ENCODE measurements around the gene CASZ1. TPM values are rescaled to one million over a fixed set of nuclear protein-coding genes. Genes with fewer than 3 reads are reported as not detected.

Gene CASZ1
- total and polyA plus RNA-seq, 2 experiments from 2014 or later = 3.6 to 6.9 TPM

- Histone ChIP-seq H3K9me3 (ENCODE audit: low read depth) (no peaks in the 10 kb centered on the region), H3K79me2 (peaks cover 5% of the 10 kb centered on the region), H3K27me3 (peaks cover 12% of the 10 kb centered on the region), H3K4me2 (no peak overlapping the region), H3K4me1 (ENCODE audit: insufficient read depth) (peaks cover 12% of the 10 kb centered on the region), H3K27ac (no peak overlapping the region), H2AFZ (no peak overlapping the region), H4K20me1 (ENCODE audit: insufficient read depth, poor library complexity, severe bottlenecking) (no peaks in the 10 kb centered on the region), H3K4me3 (no peak overlapping the region), H3K36me3 (replicated peaks; ENCODE audit: insufficient read depth, low read depth) (no peaks in the 10 kb centered on the region), H3K9me2 (replicated peaks; ENCODE audit: insufficient read depth) (no peaks in the 10 kb centered on the region)
- 62% methylated on average over 11 of the region's 11 CpGs for WGBS (ENCODE audit: low lambda C conversion rate, missing lambda C conversion rate)
- TF ChIP-seq CTCF (IDR thresholded peaks at IDR 0.05; ENCODE audit: poor library complexity) (peak; percentile 15), EZH2phosphoT487 (IDR thresholded peaks at IDR 0.05; ENCODE audit: low read depth, severe bottlenecking, unreplicated experiment) (no peak)
- peak; percentile 32 for DNase-seq (ENCODE audit: low spot score)
Observed at GRCh38 chr1:10788592-10789006, 7.8 kb downstream of the CASZ1 start.

DNA sequence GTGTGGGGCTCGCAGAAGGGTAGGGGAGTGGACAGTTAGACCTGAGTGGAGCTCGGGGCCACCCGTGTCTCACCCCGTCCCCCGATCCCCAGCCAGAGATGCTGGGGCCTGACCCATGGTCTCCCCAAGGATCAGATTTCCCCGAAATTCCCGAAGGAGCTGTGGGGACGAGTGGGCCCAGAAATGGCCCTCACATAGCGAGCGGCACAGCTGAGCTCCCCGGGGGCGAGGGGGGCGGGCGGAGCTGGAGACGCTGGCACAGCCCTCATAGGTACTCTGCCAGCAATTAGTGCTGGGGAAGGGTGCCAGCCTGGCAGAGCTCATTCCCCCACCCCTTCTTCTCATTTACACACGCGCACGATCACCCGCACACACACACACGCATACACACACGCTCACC, 9.2 kb downstream of the CASZ1 start:
- H3K9me2 ChIP-seq (replicated peaks; ENCODE audit: insufficient read depth) = no peaks in the 10 kb centered on the region
- H3K27ac ChIP-seq = no peak overlapping the region
- no peaks in the 10 kb centered on the region for H3K9me3 ChIP-seq (ENCODE audit: low read depth)
- H3K27me3 ChIP-seq = peaks cover 9% of the 10 kb centered on the region
- DNase-seq (ENCODE audit: low spot score) = no peak
- no peak overlapping the region for H2AFZ ChIP-seq
- H4K20me1 ChIP-seq (ENCODE audit: insufficient read depth, poor library complexity, severe bottlenecking) = no peaks in the 10 kb centered on the region
- H3K79me2 ChIP-seq = peaks cover 5% of the 10 kb centered on the region
- no peak overlapping the region for H3K4me2 ChIP-seq
- TF ChIP-seq EZH2 (IDR thresholded peaks at IDR 0.05; ENCODE audit: borderline replicate concordance) (no peak), CTCF (IDR thresholded peaks at IDR 0.05; ENCODE audit: poor library complexity) (no peak), EZH2phosphoT487 (IDR thresholded peaks at IDR 0.05; ENCODE audit: low read depth, severe bottlenecking, unreplicated experiment) (no peak)
- H3K36me3 ChIP-seq (replicated peaks; ENCODE audit: insufficient read depth, low read depth) = no peaks in the 10 kb centered on the region
- WGBS (ENCODE audit: low lambda C conversion rate, missing lambda C conversion rate) = 96% methylated on average over 15 of the region's 21 CpGs
- H3K4me1 ChIP-seq (ENCODE audit: insufficient read depth) = peaks cover 10% of the 10 kb centered on the region
- no peak overlapping the region for H3K4me3 ChIP-seq

GRCh38 chr1:10785728-10786638, 10.5 kb downstream of the CASZ1 start:
- WGBS (ENCODE audit: low lambda C conversion rate, missing lambda C conversion rate) = 88% methylated on average over 29 of the region's 30 CpGs
- Histone ChIP-seq H3K4me3 (no peak overlapping the region), H2AFZ (no peak overlapping the region), H3K9me3 (ENCODE audit: low read depth) (no peaks in the 10 kb centered on the region), H3K79me2 (peaks cover 5% of the 10 kb centered on the region), H3K9me2 (replicated peaks; ENCODE audit: insufficient read depth) (no peaks in the 10 kb centered on the region), H3K4me2 (no peak overlapping the region), H3K4me1 (ENCODE audit: insufficient read depth) (peaks cover 7% of the 10 kb centered on the region), H3K27me3 (peaks cover 4% of the 10 kb centered on the region), H3K36me3 (replicated peaks; ENCODE audit: insufficient read depth, low read depth) (no peaks in the 10 kb centered on the region), H3K27ac (no peak overlapping the region), H4K20me1 (ENCODE audit: insufficient read depth, poor library complexity, severe bottlenecking) (no peaks in the 10 kb centered on the region)
- no peak for TF ChIP-seq EZH2 (IDR thresholded peaks at IDR 0.05; ENCODE audit: borderline replicate concordance)
- DNase-seq (ENCODE audit: low spot score) = no peak

GRCh38 chr1:10784998-10785727, 11.3 kb downstream of the CASZ1 start:
- Histone ChIP-seq H3K9me2 (replicated peaks; ENCODE audit: insufficient read depth) (no peaks in the 10 kb centered on the region), H3K9me3 (ENCODE audit: low read depth) (no peaks in the 10 kb centered on the region), H3K4me1 (ENCODE audit: insufficient read depth) (peaks cover 7% of the 10 kb centered on the region), H3K4me2 (no peak overlapping the region), H3K36me3 (replicated peaks; ENCODE audit: insufficient read depth, low read depth) (no peaks in the 10 kb centered on the region), H3K27me3 (peaks cover 4% of the 10 kb centered on the region), H4K20me1 (ENCODE audit: insufficient read depth, poor library complexity, severe bottlenecking) (no peaks in the 10 kb centered on the region), H3K79me2 (peaks cover 5% of the 10 kb centered on the region), H2AFZ (no peak overlapping the region), H3K4me3 (no peak overlapping the region), H3K27ac (no peak overlapping the region)
- 54% methylated on average over 9 of the region's 11 CpGs for WGBS (ENCODE audit: low lambda C conversion rate, missing lambda C conversion rate)
- no peak for DNase-seq (ENCODE audit: low spot score)
- TF ChIP-seq EZH2phosphoT487 (IDR thresholded peaks at IDR 0.05; ENCODE audit: low read depth, severe bottlenecking, unreplicated experiment) = no peak
- TF ChIP-seq EZH2 (IDR thresholded peaks at IDR 0.05; ENCODE audit: borderline replicate concordance) = no peak
- no peak for TF ChIP-seq CTCF (IDR thresholded peaks at IDR 0.05; ENCODE audit: poor library complexity)

All from hepatocyte (in vitro differentiated cells).